ENCODE results near the gene ZBTB39.

- TF ChIP-seq CTCF (IDR thresholded peaks at IDR 0.05) (no peak), POLR2A (IDR thresholded peaks at IDR 0.05) (no peak)
Measured at GRCh38 chr12:57011438-57012424, 5.4 kb upstream of the ZBTB39 start.

All from lower leg skin (tissue), 3 donors.